ENCODE data around the gene MAGED4. TPM values are rescaled to one million over a fixed set of nuclear protein-coding genes. Genes with fewer than 3 reads are reported as not detected.
"Not testable (repeated sequence)": the region's sequence is repeated elsewhere in the genome, so short reads cannot be mapped to it uniquely, and the experiment has no call there.

MAGED4 gene
- total RNA-seq, result 1 to 10 TPM in 1 of 2 donors, under 1 TPM in 1; 0.73 to 7.9 TPM

GRCh38 chrX:52184440-52185077, at the start of gene MAGED4:
Gene MAGED4 (plus strand): TSS chrX:52184888. CDS start chrX:52185923, 1,035 bp downstream.
- H3K4me1 ChIP-seq (replicated peaks); H3K36me3 ChIP-seq; intact Hi-C loops (cut with DNase I); DNase-seq (ENCODE audit: low spot score); H3K9me3 ChIP-seq; H3K4me3 ChIP-seq; H3K27me3 ChIP-seq (replicated peaks; ENCODE audit: insufficient read depth); H3K27ac ChIP-seq: not testable (repeated sequence)
- no CpG with 5 or more reads among the region's 40 CpGs for WGBS

- no peak overlapping the region for H3K27ac ChIP-seq
- no peak overlapping the region for H3K4me3 ChIP-seq
- H3K27me3 ChIP-seq (replicated peaks; ENCODE audit: insufficient read depth), result no peaks in the 10 kb centered on the region
- TF ChIP-seq CTCF (IDR thresholded peaks at IDR 0.05), result no peak
- no peak for TF ChIP-seq POLR2AphosphoS5 (IDR thresholded peaks at IDR 0.05)
- no peak for TF ChIP-seq POLR2A (IDR thresholded peaks at IDR 0.05)
- H3K9me3 ChIP-seq, result no peaks in the 10 kb centered on the region
- DNase-seq (ENCODE audit: low spot score), result no peak
- no peaks in the 10 kb centered on the region for H3K36me3 ChIP-seq
- intact Hi-C loops (cut with DNase I), result no loop called here
- WGBS, result no CpG with 5 or more reads among the region's 2 CpGs
- no peaks in the 10 kb centered on the region for H3K4me1 ChIP-seq (replicated peaks)
These were observed 45.7 kb upstream of the MAGED4 start for GRCh38 chrX:52138830-52139544.

- DNase-seq (ENCODE audit: low spot score), result no peak
- H3K4me1 ChIP-seq (replicated peaks), result no peaks in the 10 kb centered on the region
- TF ChIP-seq POLR2AphosphoS5 (IDR thresholded peaks at IDR 0.05) (no peak), POLR2A (IDR thresholded peaks at IDR 0.05) (no peak), CTCF (IDR thresholded peaks at IDR 0.05) (no peak)
- H3K9me3 ChIP-seq, result no peaks in the 10 kb centered on the region
- H3K27me3 ChIP-seq (replicated peaks; ENCODE audit: insufficient read depth), result no peaks in the 10 kb centered on the region
- intact Hi-C loops (cut with DNase I), result no loop called here
- no peak overlapping the region for H3K4me3 ChIP-seq
- no peak overlapping the region for H3K27ac ChIP-seq
- H3K36me3 ChIP-seq, result no peaks in the 10 kb centered on the region
These were observed 45.2 kb upstream of the MAGED4 start for GRCh38 chrX:52139545-52139895.

- no peaks in the 10 kb centered on the region for H3K9me3 ChIP-seq
- no peaks in the 10 kb centered on the region for H3K4me1 ChIP-seq (replicated peaks)
- H3K36me3 ChIP-seq, result no peaks in the 10 kb centered on the region
- no peak overlapping the region for H3K4me3 ChIP-seq
- H3K27ac ChIP-seq, result no peak overlapping the region
- H3K27me3 ChIP-seq (replicated peaks; ENCODE audit: insufficient read depth), result no peaks in the 10 kb centered on the region
- no peak for TF ChIP-seq POLR2AphosphoS5 (IDR thresholded peaks at IDR 0.05)
- no peak for TF ChIP-seq POLR2A (IDR thresholded peaks at IDR 0.05)
- no peak for TF ChIP-seq CTCF (IDR thresholded peaks at IDR 0.05)
- DNase-seq (ENCODE audit: low spot score), result no peak
- WGBS, result 100% methylated on average over 1 of the region's 1 CpG
- intact Hi-C loops (cut with DNase I), result no loop called here
These were observed 44.7 kb upstream of the MAGED4 start for GRCh38 chrX:52140020-52140419.

- H3K9me3 ChIP-seq; H3K4me3 ChIP-seq; DNase-seq (ENCODE audit: low spot score); H3K27ac ChIP-seq; intact Hi-C loops (cut with DNase I); H3K36me3 ChIP-seq; H3K4me1 ChIP-seq (replicated peaks); H3K27me3 ChIP-seq (replicated peaks; ENCODE audit: insufficient read depth): not testable (repeated sequence)
- WGBS, result 96% methylated on average over 4 of the region's 10 CpGs
These were observed 34.0 kb upstream of the MAGED4 start for GRCh38 chrX:52150667-52151066.

GRCh38 chrX:52160140-52160539, 24.5 kb upstream of the MAGED4 start:
- H3K36me3 ChIP-seq, result not testable (repeated sequence)

More at GRCh38 chrX:52160140-52160539, 24.5 kb upstream of the MAGED4 start:
- WGBS, result 86% methylated on average over 7 of the region's 8 CpGs
- H3K4me3 ChIP-seq; intact Hi-C loops (cut with DNase I); H3K27ac ChIP-seq; H3K9me3 ChIP-seq; DNase-seq (ENCODE audit: low spot score); H3K27me3 ChIP-seq (replicated peaks; ENCODE audit: insufficient read depth); H3K4me1 ChIP-seq (replicated peaks): not testable (repeated sequence)
